ENCODE measurements around the gene SACS. TPM values are rescaled to one million over a fixed set of nuclear protein-coding genes. Genes with fewer than 3 reads are reported as not detected.

SACS gene
- total RNA-seq, 1 donor from 2014 or later, result 87.9 TPM

- H3K36me3 Mint-ChIP-seq (ENCODE audit: low read depth), result peaks cover 48% of the 10 kb centered on the region
- H3K27ac Mint-ChIP-seq (ENCODE audit: unreplicated experiment), result peak overlapping the region; percentile 41
- H3K4me1 Mint-ChIP-seq (ENCODE audit: low read depth), result peaks cover 67% of the 10 kb centered on the region
- H3K27me3 Mint-ChIP-seq (ENCODE audit: low read depth), result no peaks in the 10 kb centered on the region
- no peak overlapping the region for H3K4me3 Mint-ChIP-seq (ENCODE audit: unreplicated experiment)
- no peak for DNase-seq (ENCODE audit: low spot score)
- peak; percentile 40 for TF ChIP-seq CTCF (IDR thresholded peaks at IDR 0.05)
- H3K9me3 Mint-ChIP-seq (ENCODE audit: low read depth), result no peaks in the 10 kb centered on the region
These were observed 85.0 kb downstream of the SACS start for GRCh38 chr13:23348262-23349127.

- Mint-ChIP-seq H3K36me3 (ENCODE audit: low read depth) (peaks cover 43% of the 10 kb centered on the region), H3K27ac (ENCODE audit: unreplicated experiment) (peak overlapping the region; percentile 53), H3K4me3 (ENCODE audit: unreplicated experiment) (no peak overlapping the region), H3K9me3 (ENCODE audit: low read depth) (no peaks in the 10 kb centered on the region), H3K27me3 (ENCODE audit: low read depth) (no peaks in the 10 kb centered on the region), H3K4me1 (ENCODE audit: low read depth) (peaks cover 59% of the 10 kb centered on the region)
- DNase-seq (ENCODE audit: low spot score), result no peak
- TF ChIP-seq CTCF (IDR thresholded peaks at IDR 0.05), result no peak
These were observed 85.9 kb downstream of the SACS start for GRCh38 chr13:23347601-23348000.

GRCh38 chr13:23344931-23345595, 88.4 kb downstream of the SACS start:
- Mint-ChIP-seq H3K9me3 (ENCODE audit: low read depth) (peaks cover 2% of the 10 kb centered on the region), H3K27ac (ENCODE audit: unreplicated experiment) (peak overlapping the region; percentile 82), H3K4me1 (ENCODE audit: low read depth) (peaks cover 42% of the 10 kb centered on the region), H3K4me3 (ENCODE audit: unreplicated experiment) (no peak overlapping the region), H3K36me3 (ENCODE audit: low read depth) (peaks cover 44% of the 10 kb centered on the region), H3K27me3 (ENCODE audit: low read depth) (no peaks in the 10 kb centered on the region)
- no peak for TF ChIP-seq CTCF (IDR thresholded peaks at IDR 0.05)
- DNase-seq (ENCODE audit: low spot score), result no peak

GRCh38 chr13:23339225-23339624, 94.3 kb downstream of the SACS start:
- Mint-ChIP-seq H3K4me3 (ENCODE audit: unreplicated experiment) (no peak overlapping the region), H3K27me3 (ENCODE audit: low read depth) (no peaks in the 10 kb centered on the region), H3K4me1 (ENCODE audit: low read depth) (peaks cover 3% of the 10 kb centered on the region), H3K36me3 (ENCODE audit: low read depth) (peaks cover 49% of the 10 kb centered on the region), H3K27ac (ENCODE audit: unreplicated experiment) (no peak overlapping the region), H3K9me3 (ENCODE audit: low read depth) (peaks cover 27% of the 10 kb centered on the region)
- no peak for TF ChIP-seq CTCF (IDR thresholded peaks at IDR 0.05)
- DNase-seq (ENCODE audit: low spot score), result no peak

GRCh38 chr13:23330356-23330755, 103.1 kb downstream of the SACS start:
- H3K27ac Mint-ChIP-seq (ENCODE audit: unreplicated experiment), result no peak overlapping the region
- peaks cover 14% of the 10 kb centered on the region for H3K4me1 Mint-ChIP-seq (ENCODE audit: low read depth)
- peaks cover 37% of the 10 kb centered on the region for H3K9me3 Mint-ChIP-seq (ENCODE audit: low read depth)
- no peak for TF ChIP-seq CTCF (IDR thresholded peaks at IDR 0.05)
- H3K27me3 Mint-ChIP-seq (ENCODE audit: low read depth), result no peaks in the 10 kb centered on the region
- no peak for DNase-seq (ENCODE audit: low spot score)
- H3K4me3 Mint-ChIP-seq (ENCODE audit: unreplicated experiment), result no peak overlapping the region
- peaks cover 29% of the 10 kb centered on the region for H3K36me3 Mint-ChIP-seq (ENCODE audit: low read depth)

Measured in chondrocyte (in vitro differentiated cells).